A673 (cell line): ENCODE measurements around the gene PLA2G5.

Experiments
- CTCF ChIP-seq: fragments of 300-800, 200-600 bp; sonication (generic); conservative IDR thresholded peaks from 2 replicates; pipeline ENCODE4 v1.5.1; 2017; ENCODE audit warnings: low read depth, mild to moderate bottlenecking, antibody characterized with exemption, low read length, moderate library complexity, mixed read lengths
- EZH2 ChIP-seq: fragments of 200-600 bp; sonication (generic); IDR thresholded peaks from 2 replicates; pipeline ENCODE4 v1.6.1; 2017; ENCODE audit warnings: borderline replicate concordance, low read depth, mild to moderate bottlenecking, mixed read lengths, antibody characterized with exemption, low read length; ENCODE audit not compliant: poor library complexity, severe bottlenecking

DNA sequence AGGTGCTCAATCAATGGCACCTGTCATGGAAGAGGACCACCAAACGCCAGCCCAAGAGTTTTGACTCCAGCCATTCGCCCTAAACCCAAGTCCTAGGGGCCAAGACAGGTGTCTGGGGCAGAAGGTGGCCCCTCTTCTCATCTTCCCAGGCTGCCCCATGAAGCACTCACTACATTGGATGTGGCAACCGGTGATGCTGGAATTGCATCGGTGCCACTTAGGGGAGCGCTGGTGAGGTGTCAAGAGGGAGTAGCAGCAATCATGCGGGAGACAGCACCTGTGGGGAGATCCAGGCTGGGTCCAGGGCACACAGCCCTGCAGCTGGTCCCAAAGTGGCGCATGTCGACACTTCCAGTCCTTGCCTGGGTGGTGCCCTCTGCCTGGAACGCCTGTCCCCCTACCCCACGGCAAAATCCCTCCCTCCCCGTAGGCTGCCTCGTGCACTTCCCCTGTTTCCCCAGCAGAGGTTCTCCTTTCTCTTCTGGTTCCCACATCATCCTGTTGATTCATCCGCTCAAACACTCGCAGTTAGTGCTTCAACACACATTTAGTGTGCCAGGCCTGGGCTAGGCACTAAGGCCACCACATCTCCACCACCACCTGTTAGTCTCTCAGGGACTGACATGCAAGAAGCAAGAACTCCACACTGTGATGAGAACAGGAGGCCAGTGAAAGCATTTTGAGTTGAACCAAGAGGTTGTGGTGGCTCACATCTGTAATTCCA is 30.8 kb downstream of the PLA2G5 start:
- peak; percentile 76 for TF ChIP-seq CTCF
- no peak for TF ChIP-seq EZH2
